CD4-positive, alpha-beta memory T cell (primary cell): ENCODE measurements around the gene ZNF3. TPM values are rescaled to one million over a fixed set of nuclear protein-coding genes. Genes with fewer than 3 reads are reported as not detected.
A peak's percentile ranks its signal among the peaks of the same experiment; 100 is the strongest.

ENCODE experiments used
- CTCF ChIA-PET: fragments of 350-600 bp; sonication (Branson Sonifier 250); formaldehyde crosslinking; loops from one replicate; lab custom pipeline; 2021; ENCODE audit warnings: inconsistent platforms; ENCODE audit not compliant: partially characterized antibody; lab: Charles Lee
- POLR2A ChIA-PET: fragments of 350-600 bp; sonication (Branson Sonifier 250); formaldehyde crosslinking; loops from one replicate; lab custom pipeline; 2021; ENCODE audit not compliant: partially characterized antibody; lab: Charles Lee
- DNase-seq, 5 donors: peaks; one replicate each; pipeline versions ENCODE4 v3.0.0 to v3.0.0-alpha.2; 2020 to 2022; ENCODE audit warnings: mixed read lengths in 1 of 5
- H3K27ac ChIP-seq: one replicate; pipeline ENCODE4 v1.7.0; 2013; ENCODE audit warnings: low read depth, low read length
- H3K27me3 ChIP-seq: 2 replicates; pipeline ENCODE4 v1.7.0; 2013; ENCODE audit warnings: mild to moderate bottlenecking, low read length, moderate library complexity; ENCODE audit not compliant: insufficient read depth
- H3K36me3 ChIP-seq: 2 replicates; pipeline ENCODE4 v1.7.0; 2013; ENCODE audit warnings: mild to moderate bottlenecking, low read length, moderate library complexity; ENCODE audit not compliant: insufficient read depth
- H3K4me1 ChIP-seq: 2 replicates; pipeline ENCODE4 v1.7.0; 2013; ENCODE audit warnings: mild to moderate bottlenecking, low read length, moderate library complexity; ENCODE audit not compliant: insufficient read depth
- H3K4me3 ChIP-seq, 2 donors: one replicate each; pipeline ENCODE4 v1.7.0; 2013; ENCODE audit warnings: low read length in 2 of 2, mild to moderate bottlenecking in 1 of 2
- H3K9me3 ChIP-seq, 2 donors: one replicate each; pipeline ENCODE4 v1.7.0; 2013; ENCODE audit warnings: low read length in 2 of 2, control low read depth in 1 of 2; ENCODE audit not compliant: control insufficient read depth in 1 of 2
- H3K27ac Mint-ChIP-seq, 7 donors: one replicate each; pipeline ENCODE4 v1.8.0; 2020 to 2021; ENCODE audit warnings: mixed read lengths in 7 of 7, mild to moderate bottlenecking in 6 of 7, inconsistent platforms in 3 of 7, moderate library complexity in 3 of 7
- H3K27me3 Mint-ChIP-seq, 2 donors: one replicate each; pipeline ENCODE4 v1.8.0; 2020 to 2021; ENCODE audit warnings: mixed read lengths in 2 of 2
- H3K36me3 Mint-ChIP-seq, 2 donors: one replicate each; pipeline ENCODE4 v1.8.0; 2020 to 2021; ENCODE audit warnings: mixed read lengths in 2 of 2, inconsistent platforms in 1 of 2, mild to moderate bottlenecking in 1 of 2
- H3K4me1 Mint-ChIP-seq, 4 donors: one replicate each; pipeline ENCODE4 v1.8.0; 2020 to 2021; ENCODE audit warnings: mixed read lengths in 4 of 4, mild to moderate bottlenecking in 1 of 4
- H3K4me3 Mint-ChIP-seq, 8 donors: one replicate each; pipeline ENCODE4 v1.8.0; 2020 to 2021; ENCODE audit warnings: mixed read lengths in 8 of 8, mild to moderate bottlenecking in 7 of 8, moderate library complexity in 6 of 8, inconsistent platforms in 3 of 8
- H3K9me3 Mint-ChIP-seq, 8 donors: one replicate each; pipeline ENCODE4 v1.8.0; 2020 to 2021; ENCODE audit warnings: mixed read lengths in 8 of 8, mild to moderate bottlenecking in 5 of 8, inconsistent platforms in 3 of 8, moderate library complexity in 1 of 8
- intact Hi-C: fragments of 100-400 bp; cut with micrococcal nuclease; formaldehyde crosslinking; loops from one replicate; pipeline ENCODE4 v1.15.1; 2023
- microRNA-seq: library from miRNA; unstranded; fragments of <30 nt; microRNA quantifications from one replicate; pipeline ENCODE4 v1.2.0, GENCODE V29; 2021; ENCODE audit warnings: borderline replicate concordance, borderline number of aligned reads, borderline microRNAs expressed, mixed read lengths
- polyA plus RNA-seq, 2 donors: library from polyadenylated mRNA; unstranded; fragments of 300-500 nt; fragmentation: Illumina TruSeq; gene quantifications; one replicate each; pipeline ENCODE4 v1.2.3, GENCODE V29; 2021
- total RNA-seq, 2 experiments: library from RNA; stranded (reverse); gene quantifications; one replicate each; pipeline ENCODE4 v1.2.3, GENCODE V29; 2021

ZNF3 gene
- total and polyA plus RNA-seq, 4 experiments from 2014 or later = 11.9 to 44.8 (median 34.8) TPM

DNA sequence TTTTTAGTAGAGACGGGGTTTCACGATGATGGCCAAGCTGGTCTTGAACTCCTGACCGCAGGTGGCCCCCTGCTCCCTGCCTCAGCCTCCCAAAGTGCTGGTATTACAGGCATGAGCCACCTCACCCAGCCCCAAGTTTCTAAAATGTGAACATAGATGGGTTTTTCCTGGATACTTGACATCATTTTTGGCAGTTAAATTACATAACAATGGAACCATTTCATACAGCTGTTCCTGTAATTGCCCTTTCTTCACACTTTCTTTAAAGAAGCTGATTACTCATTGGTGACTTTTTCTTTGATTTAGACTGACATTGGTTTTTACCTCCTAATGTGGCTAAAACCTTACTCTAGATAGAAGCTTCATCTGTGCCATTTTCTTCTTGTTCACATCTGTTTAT, 60.2 kb downstream of the ZNF3 start:
- H3K27me3 Mint-ChIP-seq = no peaks in the 10 kb centered on the region
- intact Hi-C loops = no loop called here
- CTCF ChIA-PET = interaction anchor here (0.6 to 1.5 kb wide), 6 partner anchors 23 to 378 kb away, joined by 3 to 9 read pairs (median 4); no protein-coding TSS in a partner anchor

More for the DNA sequence above, 60.2 kb downstream of the ZNF3 start:
- H3K4me1 ChIP-seq = peaks cover 30% of the 10 kb centered on the region
- no peak for DNase-seq
- H3K4me3 Mint-ChIP-seq = no peak overlapping the region
- H3K27ac ChIP-seq = no peak overlapping the region
- H3K4me3 ChIP-seq = no peak overlapping the region
- H3K36me3 ChIP-seq = peaks cover 24% of the 10 kb centered on the region
- H3K9me3 ChIP-seq = no peaks in the 10 kb centered on the region
- H3K9me3 Mint-ChIP-seq = no peaks in the 10 kb centered on the region
- POLR2A ChIA-PET = interaction anchor here (0.8 to 1.1 kb wide), 2 partner anchors 61 to 105 kb away, joined by 3 read pairs; partner anchors contain the start of gene MBLAC1
- H3K27ac Mint-ChIP-seq = peak overlapping the region in 1 of 7 donors; percentile 61
- no peaks in the 10 kb centered on the region for H3K27me3 ChIP-seq
- H3K4me1 Mint-ChIP-seq = peaks cover 20 to 46% (median 33%) of the 10 kb centered on the region in 4 donors
- peaks cover 25 to 59% of the 10 kb centered on the region in 2 donors for H3K36me3 Mint-ChIP-seq

Small RNA genes within 50 kb of the gene (microRNA-seq; reads per million reads assigned to microRNA genes)
- gene MIR106B = 629 reads per million, percentile 84 among the genes with 10 or more reads in this experiment
- gene MIR25 = 354 reads per million, percentile 79 among the genes with 10 or more reads in this experiment
- 2,094 reads per million, percentile 93 among the genes with 10 or more reads in this experiment for gene MIR93

Other genes with a start within 250 kb of the ZNF3 start
- gene OR2AE1, start 204.7 kb downstream of the ZNF3 start, total RNA-seq = not detected
- not detected for gene OR2AE1, start 204.7 kb downstream of the ZNF3 start, polyA plus RNA-seq
- gene TRIM4, start 162.2 kb downstream of the ZNF3 start, total RNA-seq = 10 to 100 TPM; 69.0 to 69.7 TPM
- 10 to 100 TPM; 18.2 to 28.8 TPM for gene TRIM4, start 162.2 kb downstream of the ZNF3 start, polyA plus RNA-seq
- under 1 TPM; 0.39 to 0.61 TPM for gene GJC3, start 152.1 kb downstream of the ZNF3 start, total RNA-seq
- gene GJC3, start 152.1 kb downstream of the ZNF3 start, polyA plus RNA-seq = under 1 TPM; 0.23 to 0.94 TPM
- gene AZGP1, start 105.7 kb downstream of the ZNF3 start, total RNA-seq = not detected
- not detected for gene AZGP1, start 105.7 kb downstream of the ZNF3 start, polyA plus RNA-seq
- gene ZKSCAN1, start 66.1 kb downstream of the ZNF3 start, total RNA-seq = 100 to 1,000 TPM in 1 of 2 experiments, 10 to 100 TPM in 1; 94.8 to 101 TPM
- gene ZKSCAN1, start 66.1 kb downstream of the ZNF3 start, polyA plus RNA-seq = 10 to 100 TPM; 25.0 to 47.0 TPM
- gene ZSCAN21, start 31.9 kb downstream of the ZNF3 start, total RNA-seq = 10 to 100 TPM in 1 of 2 experiments, 1 to 10 TPM in 1; 9.9 to 10.6 TPM
- 1 to 10 TPM; 2.5 to 9.7 TPM for gene ZSCAN21, start 31.9 kb downstream of the ZNF3 start, polyA plus RNA-seq
- gene COPS6, start 7.2 kb upstream of the ZNF3 start, total RNA-seq = 10 to 100 TPM; 85.5 to 89.2 TPM
- gene COPS6, start 7.2 kb upstream of the ZNF3 start, polyA plus RNA-seq = 100 to 1,000 TPM; 155 to 261 TPM
- gene MCM7, start 19.7 kb upstream of the ZNF3 start, total RNA-seq = 100 to 1,000 TPM; 164 to 173 TPM
- gene MCM7, start 19.7 kb upstream of the ZNF3 start, polyA plus RNA-seq = 10 to 100 TPM; 26.9 to 29.9 TPM
- gene AP4M1, start 19.9 kb upstream of the ZNF3 start, total RNA-seq = 10 to 100 TPM; 12.1 to 14.9 TPM
- gene AP4M1, start 19.9 kb upstream of the ZNF3 start, polyA plus RNA-seq = 1 to 10 TPM; 3.2 to 4.3 TPM
- gene TAF6, start 37.6 kb upstream of the ZNF3 start, total RNA-seq = 10 to 100 TPM; 61.6 to 62.2 TPM
- 10 to 100 TPM; 25.3 to 35.2 TPM for gene TAF6, start 37.6 kb upstream of the ZNF3 start, polyA plus RNA-seq
- gene CNPY4, start 37.9 kb upstream of the ZNF3 start, total RNA-seq = 10 to 100 TPM; 69.0 to 69.8 TPM
- gene CNPY4, start 37.9 kb upstream of the ZNF3 start, polyA plus RNA-seq = 10 to 100 TPM; 14.8 to 24.8 TPM
- gene MBLAC1, start 45.2 kb upstream of the ZNF3 start, total RNA-seq = 1 to 10 TPM; 6.4 to 6.8 TPM
- gene MBLAC1, start 45.2 kb upstream of the ZNF3 start, polyA plus RNA-seq = 1 to 10 TPM in 1 of 2 donors, under 1 TPM in 1; 0.77 to 1.2 TPM
- gene LAMTOR4, start 67.2 kb upstream of the ZNF3 start, total RNA-seq = 100 to 1,000 TPM; 178 to 189 TPM
- 100 to 1,000 TPM; 423 to 501 TPM for gene LAMTOR4, start 67.2 kb upstream of the ZNF3 start, polyA plus RNA-seq
- gene TRAPPC14, start 77.0 kb upstream of the ZNF3 start, total RNA-seq = 10 to 100 TPM; 68.7 to 73.0 TPM
- gene TRAPPC14, start 77.0 kb upstream of the ZNF3 start, polyA plus RNA-seq = 1 to 10 TPM; 1.4 to 5.5 TPM
- gene GAL3ST4, start 86.9 kb upstream of the ZNF3 start, total RNA-seq = 1 to 10 TPM; 8.0 to 8.9 TPM
- 1 to 10 TPM; 2.3 to 5.0 TPM for gene GAL3ST4, start 86.9 kb upstream of the ZNF3 start, polyA plus RNA-seq
- gene GPC2, start 95.7 kb upstream of the ZNF3 start, total RNA-seq = 10 to 100 TPM; 11.8 to 12.5 TPM
- gene GPC2, start 95.7 kb upstream of the ZNF3 start, polyA plus RNA-seq = under 1 TPM in 1 of 2 donors, not detected in 1; 0.73 TPM
- 1 to 10 TPM; 6.5 to 7.7 TPM for gene STAG3, start 96.2 kb upstream of the ZNF3 start, total RNA-seq
- gene STAG3, start 96.2 kb upstream of the ZNF3 start, polyA plus RNA-seq = 1 to 10 TPM; 1.6 to 3.7 TPM
- gene PVRIG, start 138.2 kb upstream of the ZNF3 start, total RNA-seq = 10 to 100 TPM; 77.4 to 85.2 TPM
- 10 to 100 TPM; 68.2 to 87.3 TPM for gene PVRIG, start 138.2 kb upstream of the ZNF3 start, polyA plus RNA-seq
- gene SPDYE3, start 226.0 kb upstream of the ZNF3 start, total RNA-seq = not detected
- 1 to 10 TPM; 6.3 to 9.9 TPM for gene SPDYE3, start 226.0 kb upstream of the ZNF3 start, polyA plus RNA-seq